ENCODE measurements around the gene GPRASP1. TPM values are rescaled to one million over a fixed set of nuclear protein-coding genes. Genes with fewer than 3 reads are reported as not detected.
A peak's percentile ranks its signal among the peaks of the same experiment; 100 is the strongest.

Gene GPRASP1, protein sequence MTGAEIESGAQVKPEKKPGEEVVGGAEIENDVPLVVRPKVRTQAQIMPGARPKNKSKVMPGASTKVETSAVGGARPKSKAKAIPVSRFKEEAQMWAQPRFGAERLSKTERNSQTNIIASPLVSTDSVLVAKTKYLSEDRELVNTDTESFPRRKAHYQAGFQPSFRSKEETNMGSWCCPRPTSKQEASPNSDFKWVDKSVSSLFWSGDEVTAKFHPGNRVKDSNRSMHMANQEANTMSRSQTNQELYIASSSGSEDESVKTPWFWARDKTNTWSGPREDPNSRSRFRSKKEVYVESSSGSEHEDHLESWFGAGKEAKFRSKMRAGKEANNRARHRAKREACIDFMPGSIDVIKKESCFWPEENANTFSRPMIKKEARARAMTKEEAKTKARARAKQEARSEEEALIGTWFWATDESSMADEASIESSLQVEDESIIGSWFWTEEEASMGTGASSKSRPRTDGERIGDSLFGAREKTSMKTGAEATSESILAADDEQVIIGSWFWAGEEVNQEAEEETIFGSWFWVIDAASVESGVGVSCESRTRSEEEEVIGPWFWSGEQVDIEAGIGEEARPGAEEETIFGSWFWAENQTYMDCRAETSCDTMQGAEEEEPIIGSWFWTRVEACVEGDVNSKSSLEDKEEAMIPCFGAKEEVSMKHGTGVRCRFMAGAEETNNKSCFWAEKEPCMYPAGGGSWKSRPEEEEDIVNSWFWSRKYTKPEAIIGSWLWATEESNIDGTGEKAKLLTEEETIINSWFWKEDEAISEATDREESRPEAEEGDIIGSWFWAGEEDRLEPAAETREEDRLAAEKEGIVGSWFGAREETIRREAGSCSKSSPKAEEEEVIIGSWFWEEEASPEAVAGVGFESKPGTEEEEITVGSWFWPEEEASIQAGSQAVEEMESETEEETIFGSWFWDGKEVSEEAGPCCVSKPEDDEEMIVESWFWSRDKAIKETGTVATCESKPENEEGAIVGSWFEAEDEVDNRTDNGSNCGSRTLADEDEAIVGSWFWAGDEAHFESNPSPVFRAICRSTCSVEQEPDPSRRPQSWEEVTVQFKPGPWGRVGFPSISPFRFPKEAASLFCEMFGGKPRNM (N-terminal part only)
- 1 to 10 TPM; 2.3 to 4.0 TPM for total RNA-seq
- 10 to 100 TPM; 17.7 to 25.0 (median 21.0) TPM for polyA plus RNA-seq (ENCODE audit: insufficient read length in 6 of 6)
- long read RNA-seq, donor 1, full-length matches to known transcripts, result 4 of 4 reads
- long read RNA-seq, donor 1, partial matches to known transcripts, result 0 of 4 reads
- long read RNA-seq, donor 1, other reads (novel, unspliced or antisense), result 0 of 4 reads
- long read RNA-seq, donor 2, full-length matches to known transcripts, result 2 of 2 reads
- long read RNA-seq, donor 2, partial matches to known transcripts, result 0 of 2 reads
- long read RNA-seq, donor 2, other reads (novel, unspliced or antisense), result 0 of 2 reads
- long read RNA-seq, donor 3, full-length matches to known transcripts, result 1 of 1 reads
- long read RNA-seq, donor 3, partial matches to known transcripts, result 0 of 1 reads
- long read RNA-seq, donor 3, other reads (novel, unspliced or antisense), result 0 of 1 reads
- long read RNA-seq, donor 4, result 0 reads
- long read RNA-seq, donor 5, partial matches to known transcripts, result 18 of 18 reads
- long read RNA-seq, donor 5, other reads (novel, unspliced or antisense), result 0 of 18 reads
- long read RNA-seq, donor 6, full-length matches to known transcripts, result 3 of 3 reads
- long read RNA-seq, donor 6, partial matches to known transcripts, result 0 of 3 reads
- long read RNA-seq, donor 6, other reads (novel, unspliced or antisense), result 0 of 3 reads
- long read RNA-seq, donor 7, result 0 reads
- long read RNA-seq, donor 8, full-length matches to known transcripts, result 1 of 1 reads
- long read RNA-seq, donor 8, partial matches to known transcripts, result 0 of 1 reads
- long read RNA-seq, donor 8, other reads (novel, unspliced or antisense), result 0 of 1 reads
- long read RNA-seq, donor 9, result 0 reads
- long read RNA-seq, donor 10, result 0 reads
- long read RNA-seq, donor 11, full-length matches to known transcripts, result 3 of 3 reads
- long read RNA-seq, donor 11, partial matches to known transcripts, result 0 of 3 reads
- long read RNA-seq, donor 11, other reads (novel, unspliced or antisense), result 0 of 3 reads
- long read RNA-seq, donor 12, full-length matches to known transcripts, result 1 of 1 reads
- long read RNA-seq, donor 12, partial matches to known transcripts, result 0 of 1 reads
- long read RNA-seq, donor 12, other reads (novel, unspliced or antisense), result 0 of 1 reads

DNA sequence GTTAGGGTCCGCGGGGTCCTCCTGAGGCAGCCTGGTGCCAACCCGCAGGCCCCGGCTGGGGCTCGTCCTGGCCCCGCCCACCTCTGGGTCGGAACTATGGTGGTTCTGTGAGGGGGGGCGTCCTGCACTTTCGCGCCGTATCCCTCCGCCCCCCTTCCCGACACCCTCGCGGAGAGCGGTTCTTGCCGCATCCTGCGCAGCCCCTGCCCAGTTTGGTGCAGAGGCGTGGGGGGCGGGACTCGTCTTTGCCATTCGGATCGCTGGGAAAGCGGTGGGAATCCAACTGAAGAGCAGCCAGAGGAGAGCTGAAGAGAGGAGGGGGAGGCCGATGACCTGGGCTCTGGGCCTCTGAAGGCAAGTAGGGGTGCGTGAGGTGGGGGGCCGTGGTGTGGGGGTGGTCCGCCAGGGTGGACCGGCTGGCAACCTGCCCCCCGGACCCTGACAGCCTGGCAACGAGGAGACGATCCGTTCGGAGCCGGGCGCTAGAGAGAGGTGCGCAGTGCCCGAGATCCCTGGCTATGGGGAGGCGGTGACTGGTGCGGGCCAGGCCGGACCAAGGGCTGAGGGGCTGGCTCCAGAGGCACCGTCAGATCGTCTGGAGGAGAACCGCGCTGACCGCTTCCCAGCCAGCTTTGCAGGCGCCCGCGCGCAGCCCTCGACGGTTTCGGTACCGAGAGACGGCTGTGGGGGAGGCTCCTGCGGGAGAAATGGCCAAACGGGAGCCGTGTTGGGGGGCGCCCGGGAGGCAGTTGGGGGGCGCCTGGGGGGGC, at the start of gene GPRASP1:
TSS of gene GPRASP1 (plus strand) at position 242 of the 770 bp plus-strand sequence. CDS start 2,431 bp downstream, outside the sequence.
- peak; percentile 48 to 79 (median 63) for DNase-seq
- Histone ChIP-seq H3K4me1 (no peaks in the 10 kb centered on the region), H3K4me3 (peak within 1 kb of the TSS; percentile 32 to 43), H3K36me3 (no peaks in the 10 kb centered on the region), H3K27ac (no peak within 1 kb of the TSS), H3K27me3 (no peaks in the 10 kb centered on the region), H3K9me3 (no peaks in the 10 kb centered on the region)
- peak; percentile 73 for ATAC-seq
- TF ChIP-seq, protein P1, sequence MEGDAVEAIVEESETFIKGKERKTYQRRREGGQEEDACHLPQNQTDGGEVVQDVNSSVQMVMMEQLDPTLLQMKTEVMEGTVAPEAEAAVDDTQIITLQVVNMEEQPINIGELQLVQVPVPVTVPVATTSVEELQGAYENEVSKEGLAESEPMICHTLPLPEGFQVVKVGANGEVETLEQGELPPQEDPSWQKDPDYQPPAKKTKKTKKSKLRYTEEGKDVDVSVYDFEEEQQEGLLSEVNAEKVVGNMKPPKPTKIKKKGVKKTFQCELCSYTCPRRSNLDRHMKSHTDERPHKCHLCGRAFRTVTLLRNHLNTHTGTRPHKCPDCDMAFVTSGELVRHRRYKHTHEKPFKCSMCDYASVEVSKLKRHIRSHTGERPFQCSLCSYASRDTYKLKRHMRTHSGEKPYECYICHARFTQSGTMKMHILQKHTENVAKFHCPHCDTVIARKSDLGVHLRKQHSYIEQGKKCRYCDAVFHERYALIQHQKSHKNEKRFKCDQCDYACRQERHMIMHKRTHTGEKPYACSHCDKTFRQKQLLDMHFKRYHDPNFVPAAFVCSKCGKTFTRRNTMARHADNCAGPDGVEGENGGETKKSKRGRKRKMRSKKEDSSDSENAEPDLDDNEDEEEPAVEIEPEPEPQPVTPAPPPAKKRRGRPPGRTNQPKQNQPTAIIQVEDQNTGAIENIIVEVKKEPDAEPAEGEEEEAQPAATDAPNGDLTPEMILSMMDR (IDR thresholded peaks at IDR 0.05), result no peak
- intact Hi-C loops (cut with DNase I), result no loop called here

DNA sequence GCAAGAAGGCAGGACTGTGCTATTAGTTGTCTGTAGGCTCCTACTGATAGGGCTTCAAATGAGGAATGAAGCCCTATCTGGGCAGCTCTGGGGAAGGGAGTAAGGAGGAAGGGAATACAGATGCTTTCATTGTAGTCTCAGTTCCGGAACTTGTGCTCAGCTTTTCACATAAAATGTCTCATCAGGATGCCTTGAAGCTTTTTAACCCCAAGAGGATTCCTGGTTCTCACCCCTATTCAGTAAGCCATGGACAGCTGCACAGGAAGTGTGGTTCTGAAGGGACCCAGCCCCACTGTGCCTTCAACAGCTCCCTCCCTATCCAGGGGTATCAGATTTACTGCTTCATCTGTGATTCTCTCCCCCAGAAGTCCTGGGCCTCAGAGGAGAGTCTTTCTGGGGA, 47.0 kb upstream of the GPRASP1 start:
- no peak overlapping the region for H3K4me3 ChIP-seq
- no peak for ATAC-seq
- no peaks in the 10 kb centered on the region for H3K4me1 ChIP-seq
- TF ChIP-seq, protein P1 (IDR thresholded peaks at IDR 0.05), result no peak
- intact Hi-C loops (cut with DNase I), result no loop called here
- peaks cover 0 to 4% of the 10 kb centered on the region in 2 donors for H3K36me3 ChIP-seq
- no peaks in the 10 kb centered on the region for H3K27me3 ChIP-seq
- no peak overlapping the region for H3K27ac ChIP-seq
- DNase-seq, result no peak
- H3K9me3 ChIP-seq, result no peaks in the 10 kb centered on the region

DNA sequence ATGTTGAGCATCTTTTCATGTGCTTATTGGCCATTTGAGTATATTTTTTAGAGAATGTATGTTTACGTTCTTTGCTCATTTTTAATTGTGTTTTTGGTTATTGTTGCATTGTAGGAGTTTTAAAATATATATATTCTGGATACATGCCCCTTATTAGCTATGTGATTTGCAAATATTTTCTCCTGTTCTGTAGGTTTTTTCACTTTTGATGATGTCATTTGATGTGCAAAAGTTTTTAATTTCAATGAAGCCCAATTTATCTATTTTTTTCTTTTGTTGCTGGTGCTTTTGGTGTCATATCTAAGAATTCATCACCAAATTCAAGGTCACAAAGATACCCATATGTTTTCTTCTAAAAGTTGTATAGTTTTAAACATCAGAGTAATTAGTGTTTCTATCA, 45.2 kb upstream of the GPRASP1 start:
- intact Hi-C loops (cut with DNase I), result no loop called here
- DNase-seq (no peak), ATAC-seq (no peak)
- TF ChIP-seq, protein P1 (IDR thresholded peaks at IDR 0.05), result no peak
- H3K27me3 ChIP-seq, result no peaks in the 10 kb centered on the region
- peaks cover 0 to 8% of the 10 kb centered on the region in 2 donors for H3K36me3 ChIP-seq
- no peaks in the 10 kb centered on the region for H3K9me3 ChIP-seq
- H3K4me1 ChIP-seq, result no peaks in the 10 kb centered on the region
- no peak overlapping the region for H3K27ac ChIP-seq
- H3K4me3 ChIP-seq, result no peak overlapping the region

All from left lung (tissue), 14 donors.